ENCODE data around the gene PTGER1.

- TF ChIP-seq REST (IDR thresholded peaks at IDR 0.05; ENCODE audit: insufficient read depth in 1 of 2, low read depth in 2 of 2, low read length in 1 of 2) (no peak), POLR2AphosphoS5 (IDR thresholded peaks at IDR 0.05; ENCODE audit: low read depth, low read length) (no peak)
Measured at GRCh38 chr19:14450876-14451275, 24.3 kb downstream of the PTGER1 start.
